GM23338 (cell line): ENCODE data around the gene PRDM10. TPM values are rescaled to one million over a fixed set of nuclear protein-coding genes. Genes with fewer than 3 reads are reported as not detected.

ENCODE experiments used
- ATAC-seq: fragments of 200-7000 bp; cut with Tn5 transposase; 3 replicates; pipeline ENCODE4 v1.9.1; 2020
- DNase-seq: peaks from one replicate; pipeline ENCODE4 v3.0.0-alpha.2; 2015; ENCODE audit warnings: low spot score
- H2AFZ ChIP-seq: fragments of 200-600 bp; sonication (generic); 2 replicates; pipeline ENCODE4 v1.8.0; 2016; ENCODE audit warnings: antibody characterized with exemption, mild to moderate bottlenecking, moderate library complexity
- H3F3A ChIP-seq: fragments of 200-600 bp; sonication (generic); replicated peaks from 2 replicates; pipeline ENCODE4 v1.8.0; 2017; ENCODE audit warnings: antibody characterized with exemption, mixed run types, low read depth
- H3K27ac ChIP-seq: fragments of 200-600 bp; sonication (generic); 2 replicates; pipeline ENCODE4 v1.6.1; 2016; ENCODE audit warnings: low read depth
- H3K27me3 ChIP-seq: fragments of 200-600 bp; sonication (generic); 2 replicates; pipeline ENCODE4 v1.8.0; 2016; ENCODE audit warnings: mild to moderate bottlenecking, mixed run types, moderate library complexity; ENCODE audit not compliant: insufficient read depth
- H3K36me3 ChIP-seq: fragments of 200-600 bp; sonication (generic); 2 replicates; pipeline ENCODE4 v1.8.0; 2016; ENCODE audit warnings: mild to moderate bottlenecking; ENCODE audit not compliant: insufficient read depth
- H3K4me1 ChIP-seq: fragments of 200-600 bp; sonication (generic); 2 replicates; pipeline ENCODE4 v1.8.0; 2016; ENCODE audit warnings: mild to moderate bottlenecking, moderate library complexity; ENCODE audit not compliant: insufficient read depth
- H3K4me2 ChIP-seq: fragments of 200-600 bp; sonication (generic); 2 replicates; pipeline ENCODE4 v1.7.1; 2017; ENCODE audit warnings: mixed run types
- H3K4me3 ChIP-seq: fragments of 200-600 bp; sonication (generic); 2 replicates; pipeline ENCODE4 v1.6.1; 2016; ENCODE audit warnings: mixed run types
- H3K79me2 ChIP-seq: fragments of 200-600 bp; sonication (generic); replicated peaks from 2 replicates; pipeline ENCODE4 v1.8.0; 2017; ENCODE audit warnings: mild to moderate bottlenecking; ENCODE audit not compliant: insufficient read depth
- H3K9me2 ChIP-seq: fragments of 200-600 bp; sonication (generic); 2 replicates; pipeline ENCODE4 v1.8.0; 2017; ENCODE audit not compliant: insufficient read depth
- H4K20me1 ChIP-seq: fragments of 200-600 bp; sonication (generic); replicated peaks from 2 replicates; pipeline ENCODE4 v1.8.0; 2017; ENCODE audit warnings: mild to moderate bottlenecking; ENCODE audit not compliant: insufficient read depth
- H3K27ac Mint-ChIP-seq: 2 replicates; pipeline ENCODE4 v1.8.0; 2020; ENCODE audit warnings: inconsistent platforms, mild to moderate bottlenecking, moderate library complexity, mixed read lengths
- H3K27me3 Mint-ChIP-seq: 3 replicates; pipeline ENCODE4 v1.8.0; 2022; ENCODE audit warnings: low read depth, mild to moderate bottlenecking, moderate library complexity, mixed read lengths, inconsistent platforms; ENCODE audit not compliant: insufficient read depth, poor library complexity
- H3K36me3 Mint-ChIP-seq: 3 replicates; pipeline ENCODE4 v1.8.0; 2021; ENCODE audit warnings: low read depth, mild to moderate bottlenecking, inconsistent platforms, moderate library complexity, mixed read lengths
- H3K4me1 Mint-ChIP-seq: 3 replicates; pipeline ENCODE4 v1.8.0; 2020; ENCODE audit warnings: mild to moderate bottlenecking, inconsistent platforms, mixed read lengths
- H3K4me3 Mint-ChIP-seq: 3 replicates; pipeline ENCODE4 v1.8.0; 2021; ENCODE audit warnings: moderate library complexity, mild to moderate bottlenecking, inconsistent platforms, mixed read lengths
- H3K9me3 Mint-ChIP-seq: 3 replicates; pipeline ENCODE4 v1.8.0; 2020; ENCODE audit warnings: moderate library complexity, mild to moderate bottlenecking, inconsistent platforms, mixed read lengths
- CREB1 ChIP-seq: fragments of 250-450 bp; sonication (Bioruptor Pico); IDR thresholded peaks from 2 replicates; pipeline ENCODE4 v1.5.0; 2020; ENCODE audit warnings: low read depth, mild to moderate bottlenecking, moderate library complexity
- CTCF ChIP-seq, 2 experiments: fragments of 200-600 bp in 1 of 2; sonication (generic) in 1 of 2; conservative IDR thresholded peaks; 2 replicates each; pipeline versions ENCODE4 v1.5.1 to v1.6.1; 2016 to 2017; ENCODE audit warnings: antibody characterized with exemption in 2 of 2, low read depth in 2 of 2, mild to moderate bottlenecking in 2 of 2, moderate library complexity in 1 of 2
- ETS1 ChIP-seq: IDR thresholded peaks from 2 replicates; pipeline ENCODE4 v1.6.1; 2016; ENCODE audit warnings: antibody characterized with exemption
- EZH2 ChIP-seq: fragments of 200-600 bp; sonication (generic); IDR thresholded peaks from one replicate; pipeline ENCODE4 v1.8.0; 2017; ENCODE audit warnings: antibody characterized with exemption, mild to moderate bottlenecking, low read depth; ENCODE audit not compliant: unreplicated experiment
- EZH2phosphoT487 ChIP-seq: fragments of 200-600 bp; sonication (generic); IDR thresholded peaks from one replicate; pipeline ENCODE4 v1.8.1; 2018; ENCODE audit warnings: antibody characterized with exemption; ENCODE audit not compliant: unreplicated experiment
- JUNB ChIP-seq: IDR thresholded peaks from one replicate; pipeline ENCODE4 v1.6.1; 2016; ENCODE audit warnings: antibody characterized with exemption; ENCODE audit not compliant: unreplicated experiment
- NANOG ChIP-seq: IDR thresholded peaks from 2 replicates; pipeline ENCODE4 v1.6.1; 2016; ENCODE audit warnings: antibody characterized with exemption, borderline replicate concordance
- POLR2AphosphoS5 ChIP-seq: IDR thresholded peaks from 2 replicates; pipeline ENCODE4 v1.6.1; 2016; ENCODE audit warnings: antibody characterized with exemption, low read depth
- REST ChIP-seq: IDR thresholded peaks from one replicate; pipeline ENCODE4 v1.6.1; 2018; ENCODE audit warnings: antibody characterized with exemption; ENCODE audit not compliant: unreplicated experiment
- ZNF114 ChIP-seq: fragments of 250-450 bp; sonication (Bioruptor Pico); IDR thresholded peaks from 2 replicates; pipeline ENCODE4 v1.5.0; 2020; ENCODE audit warnings: mild to moderate bottlenecking, moderate library complexity
- ZNF331 ChIP-seq: fragments of 250-450 bp; sonication (Bioruptor Pico); IDR thresholded peaks from 2 replicates; pipeline ENCODE4 v1.5.0; 2020; ENCODE audit warnings: low read depth, mild to moderate bottlenecking, moderate library complexity
- polyA plus RNA-seq: library from polyadenylated mRNA; unstranded; fragments of >200 nt; fragmentation: Nextera tagmentation; extraction: Ambion mirVana; gene quantifications from 2 replicates; pipeline ENCODE4 v1.2.1, GENCODE V29; 2016
- total RNA-seq: library from RNA; depleted of rRNA; stranded (reverse); fragments of >200 nt; shearing (Covaris generic); gene quantifications from 2 replicates; pipeline ENCODE4 v1.2.3, GENCODE V29; 2014

PRDM10 gene
- total and polyA plus RNA-seq, 2 experiments from 2014 or later, result 5.2 to 14.9 TPM

- no peak for TF ChIP-seq CTCF (conservative IDR thresholded peaks at IDR 0.05; ENCODE audit: low read depth in 2 of 2)
- TF ChIP-seq CREB1 (CRISPR knock-in tag), result no peak
- no peak for TF ChIP-seq JUNB
- TF ChIP-seq REST, result no peak
Observed at GRCh38 chr11:130024361-130024760, 21.7 kb upstream of the PRDM10 start (continued).

GRCh38 chr11:130023204-130023603, 20.6 kb upstream of the PRDM10 start:
- H3K4me3 ChIP-seq, result no peak overlapping the region
- H3K27ac Mint-ChIP-seq, result no peak overlapping the region

More at GRCh38 chr11:130023204-130023603, 20.6 kb upstream of the PRDM10 start:
- H3K27me3 ChIP-seq, result no peaks in the 10 kb centered on the region
- H3F3A ChIP-seq, result no peaks in the 10 kb centered on the region
- no peaks in the 10 kb centered on the region for H4K20me1 ChIP-seq
- no peaks in the 10 kb centered on the region for H3K4me1 ChIP-seq
- ATAC-seq, result no peak
- Mint-ChIP-seq H3K4me1 (peaks cover 5% of the 10 kb centered on the region; the same call in 2 of the 3 replicates), H3K27me3 (peaks cover 3% of the 10 kb centered on the region), H3K36me3 (peaks cover 4% of the 10 kb centered on the region; the same call in 1 of the 3 replicates), H3K4me3 (no peak overlapping the region; the same call in 2 of the 3 replicates), H3K9me3 (peaks cover 9% of the 10 kb centered on the region; the same call in 1 of the 3 replicates)
- no peak overlapping the region for H3K4me2 ChIP-seq
- H2AFZ ChIP-seq, result peak overlapping the region; percentile 29; the same call in 1 of the 2 replicates
- no peaks in the 10 kb centered on the region; the same call in 1 of the 2 replicates for H3K9me2 ChIP-seq
- no peaks in the 10 kb centered on the region for H3K79me2 ChIP-seq
- DNase-seq, result no peak
- TF ChIP-seq POLR2AphosphoS5, result no peak
- TF ChIP-seq JUNB, result no peak
- no peak for TF ChIP-seq NANOG
- TF ChIP-seq EZH2phosphoT487, result no peak
- TF ChIP-seq REST, result no peak
- TF ChIP-seq EZH2, result no peak
- no peak for TF ChIP-seq ZNF114 (CRISPR knock-in tag)
- TF ChIP-seq ETS1, result no peak
- TF ChIP-seq CREB1 (CRISPR knock-in tag), result no peak
- no peak for TF ChIP-seq CTCF (conservative IDR thresholded peaks at IDR 0.05; ENCODE audit: low read depth in 2 of 2)
- no peak for TF ChIP-seq ZNF331 (CRISPR knock-in tag)
- no peak overlapping the region for H3K27ac ChIP-seq
- H3K36me3 ChIP-seq, result no peaks in the 10 kb centered on the region
